AG09309 (cell line): ENCODE measurements around the gene GLTP.

ENCODE experiments used
- DNase-seq: peaks from one replicate; pipeline ENCODE4 v3.0.0-alpha.2; 2010; ENCODE audit warnings: low read depth
- H3K4me3 ChIP-seq: 2 replicates; pipeline ENCODE4 v1.5.1; 2011; ENCODE audit warnings: mild to moderate bottlenecking, low read depth, low read length, moderate library complexity; ENCODE audit not compliant: control insufficient read depth
- TF ChIP-seq, protein P1 (sequence below): IDR thresholded peaks from 2 replicates; pipeline ENCODE4 v1.5.1; 2011; ENCODE audit warnings: mild to moderate bottlenecking, low read depth, low read length, inconsistent platforms; ENCODE audit not compliant: insufficient read depth, control insufficient read depth; ENCODE audit errors: missing control alignments

Gene GLTP

DNA sequence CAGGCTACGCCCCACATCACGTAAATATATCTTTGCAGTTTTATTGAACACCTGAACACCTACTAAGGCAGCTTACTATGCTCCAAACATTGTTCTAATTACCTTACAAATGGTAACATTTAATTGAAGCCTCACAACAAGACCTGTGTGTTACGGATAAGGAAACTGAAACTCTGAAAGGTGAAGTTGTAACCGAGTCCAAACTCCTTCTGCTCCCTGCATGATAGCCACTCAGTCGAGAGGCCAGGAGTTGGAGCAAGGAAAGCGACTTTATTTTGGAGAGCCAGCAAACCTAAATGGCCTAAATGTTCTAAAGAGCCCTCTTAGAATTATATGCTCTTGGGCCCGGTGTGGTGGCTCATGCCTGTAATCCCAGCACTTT is 34.5 kb downstream of the GLTP start:
- no peak for DNase-seq
- TF ChIP-seq, protein P1, sequence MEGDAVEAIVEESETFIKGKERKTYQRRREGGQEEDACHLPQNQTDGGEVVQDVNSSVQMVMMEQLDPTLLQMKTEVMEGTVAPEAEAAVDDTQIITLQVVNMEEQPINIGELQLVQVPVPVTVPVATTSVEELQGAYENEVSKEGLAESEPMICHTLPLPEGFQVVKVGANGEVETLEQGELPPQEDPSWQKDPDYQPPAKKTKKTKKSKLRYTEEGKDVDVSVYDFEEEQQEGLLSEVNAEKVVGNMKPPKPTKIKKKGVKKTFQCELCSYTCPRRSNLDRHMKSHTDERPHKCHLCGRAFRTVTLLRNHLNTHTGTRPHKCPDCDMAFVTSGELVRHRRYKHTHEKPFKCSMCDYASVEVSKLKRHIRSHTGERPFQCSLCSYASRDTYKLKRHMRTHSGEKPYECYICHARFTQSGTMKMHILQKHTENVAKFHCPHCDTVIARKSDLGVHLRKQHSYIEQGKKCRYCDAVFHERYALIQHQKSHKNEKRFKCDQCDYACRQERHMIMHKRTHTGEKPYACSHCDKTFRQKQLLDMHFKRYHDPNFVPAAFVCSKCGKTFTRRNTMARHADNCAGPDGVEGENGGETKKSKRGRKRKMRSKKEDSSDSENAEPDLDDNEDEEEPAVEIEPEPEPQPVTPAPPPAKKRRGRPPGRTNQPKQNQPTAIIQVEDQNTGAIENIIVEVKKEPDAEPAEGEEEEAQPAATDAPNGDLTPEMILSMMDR = no peak
- H3K4me3 ChIP-seq = no peak overlapping the region; the same call in 1 of the 2 replicates

- H3K4me3 ChIP-seq = peak overlapping the region; percentile 39
- TF ChIP-seq, protein P1 = peak; percentile 99
- no peak for DNase-seq
These were observed 35.1 kb downstream of the GLTP start for GRCh38 chr12:109844983-109845823.

GRCh38 chr12:109844091-109844490 is 36.2 kb downstream of the GLTP start:
- TF ChIP-seq, protein P1 = no peak
- DNase-seq = no peak
- H3K4me3 ChIP-seq = no peak overlapping the region

DNA sequence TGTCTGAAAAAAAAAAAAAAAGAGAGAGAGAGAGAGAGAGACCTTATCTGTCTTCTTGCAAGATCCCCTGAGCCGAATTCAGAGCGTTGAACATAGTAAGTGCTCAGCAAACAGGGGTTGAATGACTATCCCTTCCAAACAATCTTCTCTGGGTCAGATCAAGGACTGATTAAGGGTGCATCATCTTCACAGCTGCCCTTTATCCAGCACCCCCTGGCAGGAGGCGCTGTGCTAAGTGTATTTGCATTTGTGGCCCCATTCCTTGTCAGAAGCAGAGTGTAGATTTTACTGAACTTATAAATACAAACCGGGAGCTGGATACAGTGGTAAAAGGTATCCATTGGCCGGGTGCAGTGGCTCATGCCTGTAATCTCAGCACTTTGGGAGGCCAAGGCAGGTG is 38.3 kb downstream of the GLTP start:
- no peak for DNase-seq
- no peak overlapping the region for H3K4me3 ChIP-seq
- TF ChIP-seq, protein P1 = no peak

DNA sequence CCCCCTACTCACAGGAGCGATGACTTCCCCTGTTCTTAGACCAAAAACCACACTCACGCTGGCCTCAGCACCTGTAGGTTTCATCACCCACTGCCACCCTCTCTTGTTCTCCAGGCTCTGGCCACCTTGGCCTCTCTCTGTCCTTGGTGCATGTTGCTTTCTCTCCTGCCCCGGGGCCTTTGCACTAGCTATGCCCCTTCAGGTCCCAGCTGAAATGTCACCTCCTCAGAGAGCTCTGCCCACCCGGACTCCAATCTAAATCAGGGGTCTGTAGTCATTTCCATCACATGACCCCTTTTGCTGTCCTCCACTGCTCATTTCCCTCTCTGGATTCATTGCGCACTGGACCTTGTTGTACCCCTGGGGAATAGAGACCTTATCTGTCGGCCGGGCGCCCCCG is 39.0 kb downstream of the GLTP start:
- H3K4me3 ChIP-seq = no peak overlapping the region
- DNase-seq = no peak
- TF ChIP-seq, protein P1 = no peak

GRCh38 chr12:109840305-109841074 is 39.9 kb downstream of the GLTP start:
- DNase-seq = no peak
- no peak overlapping the region for H3K4me3 ChIP-seq
- TF ChIP-seq, protein P1 = no peak
